Erythroblast (primary cell): Measurements from ENCODE around the gene TRIP11.

Source experiments
- GATA1 ChIP-seq: IDR thresholded peaks from 2 replicates; pipeline ENCODE4 v1.6.1; 2011; ENCODE audit warnings: low read depth, mild to moderate bottlenecking, control low read depth, low read length, moderate library complexity
- POLR2A ChIP-seq: IDR thresholded peaks from 2 replicates; pipeline ENCODE4 v1.6.1; 2011; ENCODE audit warnings: mild to moderate bottlenecking, low read length

DNA sequence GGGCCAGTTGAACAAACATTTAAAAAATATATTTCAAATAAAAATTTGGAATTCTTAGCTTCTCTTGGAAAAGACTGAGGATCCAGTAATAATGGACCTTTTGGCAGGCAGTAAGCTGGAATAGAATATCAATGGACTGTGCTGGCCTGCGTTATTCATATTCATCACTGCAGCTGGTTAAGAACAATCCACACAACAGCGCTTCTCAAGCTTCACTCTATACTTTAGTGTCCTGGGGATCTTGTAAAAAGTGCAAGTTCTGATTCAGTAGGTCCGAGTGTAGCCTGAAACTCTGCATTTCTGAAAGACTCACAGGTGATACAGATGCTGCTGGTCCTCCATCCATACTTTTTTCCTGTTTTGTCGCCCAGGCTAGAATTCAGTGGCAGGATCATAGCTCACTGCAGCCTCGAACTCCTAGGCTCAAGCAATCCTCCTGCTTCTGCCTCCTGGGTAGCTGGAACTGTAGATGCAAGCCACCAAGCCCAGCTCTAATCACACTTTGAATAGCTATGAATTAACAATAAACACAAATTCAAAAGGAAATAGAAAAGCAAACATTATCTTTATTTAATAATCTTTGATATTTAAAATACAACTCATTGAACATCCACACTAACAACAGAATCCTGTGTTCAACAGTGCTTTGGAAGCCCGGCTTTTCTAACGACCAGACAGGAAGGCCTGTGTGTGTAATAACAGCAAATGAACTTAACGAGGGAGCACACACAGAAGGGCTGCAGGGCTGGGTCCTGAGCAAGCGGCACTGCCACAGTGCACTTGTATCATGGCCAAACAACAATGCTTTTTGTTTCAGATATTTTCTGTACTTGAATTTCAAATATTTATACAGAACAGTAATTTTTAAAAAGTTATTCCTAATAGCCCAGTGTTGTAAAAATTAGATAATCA is 18.4 kb upstream of the TRIP11 start:
- TF ChIP-seq POLR2A (no peak), GATA1 (no peak)
